Psoas muscle (tissue), 8 donors: Measurements from ENCODE around the gene TMEM54. TPM values are rescaled to one million over a fixed set of nuclear protein-coding genes. Genes with fewer than 3 reads are reported as not detected.

Experiments used
- ATAC-seq, 4 donors: fragments of 200-7000 bp; cut with Tn5 transposase; one replicate each; pipeline ENCODE4 v1.9.1; 2020; ENCODE audit warnings: moderate library complexity in 3 of 4, mild to moderate bottlenecking in 2 of 4
- DNase-seq, 2 donors: peaks; one replicate each; pipeline ENCODE4 v3.0.0-alpha.2; 2020
- H3K27ac ChIP-seq: fragments of 200-600 bp; one replicate; pipeline ENCODE4 v1.8.0; 2022
- H3K27me3 ChIP-seq, 3 donors: fragments of 200-600 bp in 1 of 3; one replicate each; pipeline versions ENCODE4 v1.6.1 to v1.8.0; 2013 to 2022; ENCODE audit warnings: low read length in 2 of 3, mild to moderate bottlenecking in 2 of 3, moderate library complexity in 1 of 3; ENCODE audit not compliant: insufficient read depth in 3 of 3
- H3K36me3 ChIP-seq, 2 donors: fragments of 200-600 bp in 1 of 2; one replicate each; pipeline versions ENCODE4 v1.6.1 to v1.8.0; 2013 to 2022; ENCODE audit warnings: low read depth in 1 of 2, mild to moderate bottlenecking in 1 of 2, moderate library complexity in 1 of 2; ENCODE audit not compliant: insufficient read depth in 1 of 2
- H3K4me1 ChIP-seq: fragments of 200-600 bp; one replicate; pipeline ENCODE4 v1.8.0; 2022
- H3K4me3 ChIP-seq: fragments of 200-600 bp; one replicate; pipeline ENCODE4 v1.8.0; 2022; ENCODE audit warnings: mild to moderate bottlenecking
- H3K9me3 ChIP-seq: fragments of 200-600 bp; one replicate; pipeline ENCODE4 v1.8.0; 2022
- CTCF ChIP-seq: fragments of 200-600 bp; IDR thresholded peaks from one replicate; pipeline ENCODE4 v1.8.0; 2022; ENCODE audit warnings: antibody characterized with exemption
- WGBS, 3 donors: extraction: QIAGEN DNeasy Blood & Tissue Kit; methylation state at CpG; one replicate each; pipeline versions ENCODE4 v1.1.6 to v1.1.7; 2013; 5-methylcytosine and 5-hydroxymethylcytosine counted together
- intact Hi-C, 2 donors: fragments of 100-400 bp; cut with DNase I; formaldehyde crosslinking; loops; one replicate each; pipeline versions ENCODE4 v1.11.0 to v1.14.2; 2022
- polyA plus RNA-seq, 3 donors: library from polyadenylated mRNA; stranded (reverse); fragments of 200-250 nt; gene quantifications; one replicate each; pipeline ENCODE4 v1.2.3, GENCODE V29; 2013
- total RNA-seq, 4 donors: library from RNA; stranded (reverse); fragmentation: NEBNext Ultra II Directional in 2 of 4; extraction: Animal tissue kit (Norgen Biotek cat#: 25700) in 2 of 4; gene quantifications; one replicate each; pipeline versions ENCODE4 v1.2.1 to v1.2.4, GENCODE V29; 2021 to 2023
- donor health status: healthy with polysubstance abuse.
- donor health status: DM: no; HTN: no; CAD: no; lungs with moderate emphysema.
- donor health status: Bipolar disorder and iron deficiency.
- donor health status: healthy.
- donor health status: DM: yes; HTN: yes; CAD: no.
- donor health status: DM: no; HTN: no; CAD: no.
- donor health status: DM: no; HTN: no; CAD: no.
- donor health status: DM: yes; HTN: yes; CAD: no.

TMEM54 gene
- total and polyA plus RNA-seq, 7 donors: 4.7 to 11.8 (median 5.9) TPM

GRCh38 chr1:32902535-32902920 lies 1.3 kb upstream of the TMEM54 start:
- H3K4me1 ChIP-seq: no peaks in the 10 kb centered on the region
- H3K36me3 ChIP-seq: no peaks in the 10 kb centered on the region
- WGBS, 3 donors: 66 to 68% (median 67%) methylated on average over 6 of the region's 6 CpGs
- no peak for TF ChIP-seq CTCF
- H3K27ac ChIP-seq: no peak overlapping the region
- H3K9me3 ChIP-seq: no peaks in the 10 kb centered on the region
- intact Hi-C loops: no loop called here
- peaks cover 0 to 13% (median 7%) of the 10 kb centered on the region in 3 donors for H3K27me3 ChIP-seq
- ATAC-seq (no peak), DNase-seq (no peak)
- no peak overlapping the region for H3K4me3 ChIP-seq

- Histone ChIP-seq H3K27ac (peak overlapping the region; percentile 6), H3K36me3 (no peaks in the 10 kb centered on the region), H3K4me3 (peak overlapping the region; percentile 72), H3K9me3 (no peaks in the 10 kb centered on the region), H3K4me1 (no peaks in the 10 kb centered on the region), H3K27me3 (peaks cover 0 to 13% (median 7%) of the 10 kb centered on the region in 3 donors)
- DNase-seq (no peak), ATAC-seq (no peak)
- no peak for TF ChIP-seq CTCF
- intact Hi-C loops: no loop called here
- WGBS, 3 donors: 40 to 46% (median 43%) methylated on average over 23 to 24 of the region's 24 CpGs
Observed at GRCh38 chr1:32901823-32902534, 790 bp upstream of the TMEM54 start.

DNA sequence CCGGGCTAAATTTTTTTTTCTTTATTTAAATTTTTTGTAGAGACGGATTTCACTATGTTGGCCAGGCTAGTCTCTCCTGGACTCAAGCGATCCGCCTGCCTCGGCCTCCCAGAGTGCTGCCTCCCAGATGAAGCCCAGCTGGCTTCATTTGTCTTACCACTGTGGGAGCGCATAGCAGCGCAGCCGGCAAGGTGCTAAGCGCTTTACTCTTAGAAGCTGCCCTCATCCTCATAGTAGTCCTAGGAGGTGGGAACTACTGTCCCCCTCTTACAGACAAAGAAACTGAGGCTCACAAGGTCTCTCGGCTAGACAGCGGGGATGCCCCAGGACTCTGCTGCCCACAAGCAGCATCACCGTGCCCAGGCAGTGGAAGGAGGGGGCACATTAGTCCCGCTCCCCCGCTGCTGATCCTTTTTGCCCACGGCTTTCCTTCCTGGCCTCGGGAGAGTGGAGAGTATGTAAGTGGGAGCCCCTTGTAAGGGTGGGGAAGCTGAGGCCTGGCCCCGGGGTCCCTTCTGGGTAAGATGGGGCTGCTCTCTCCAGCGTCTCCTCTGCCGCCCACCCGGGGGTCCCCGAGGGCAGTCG lies 726 bp downstream of the TMEM54 start:
- Histone ChIP-seq H3K4me3 (peak overlapping the region; percentile 72), H3K36me3 (no peaks in the 10 kb centered on the region), H3K27me3 (peaks cover 0 to 13% (median 7%) of the 10 kb centered on the region in 3 donors), H3K9me3 (no peaks in the 10 kb centered on the region), H3K27ac (no peak overlapping the region), H3K4me1 (no peaks in the 10 kb centered on the region)
- DNase-seq (no peak), ATAC-seq (peak in 3 of 4 donors; percentile 7 to 32 (median 16))
- 18 to 19% (median 18%) methylated on average over 20 to 22 of the region's 22 CpGs for WGBS, 3 donors
- TF ChIP-seq CTCF: no peak
- intact Hi-C loops: no loop called here

- ATAC-seq: no peak
- peaks cover 0 to 13% (median 7%) of the 10 kb centered on the region in 3 donors for H3K27me3 ChIP-seq
- H3K36me3 ChIP-seq: no peaks in the 10 kb centered on the region
- no peaks in the 10 kb centered on the region for H3K4me1 ChIP-seq
- intact Hi-C loops: no loop called here
- WGBS, 3 donors: 53 to 67% (median 56%) methylated on average over 6 to 7 of the region's 7 CpGs
- no peak for DNase-seq
- no peaks in the 10 kb centered on the region for H3K9me3 ChIP-seq
- no peak overlapping the region for H3K27ac ChIP-seq
- no peak overlapping the region for H3K4me3 ChIP-seq
- no peak for TF ChIP-seq CTCF
Observed at GRCh38 chr1:32899586-32900296, 1.4 kb downstream of the TMEM54 start.
